Measurements from ENCODE around the gene SH3RF3.

DNA sequence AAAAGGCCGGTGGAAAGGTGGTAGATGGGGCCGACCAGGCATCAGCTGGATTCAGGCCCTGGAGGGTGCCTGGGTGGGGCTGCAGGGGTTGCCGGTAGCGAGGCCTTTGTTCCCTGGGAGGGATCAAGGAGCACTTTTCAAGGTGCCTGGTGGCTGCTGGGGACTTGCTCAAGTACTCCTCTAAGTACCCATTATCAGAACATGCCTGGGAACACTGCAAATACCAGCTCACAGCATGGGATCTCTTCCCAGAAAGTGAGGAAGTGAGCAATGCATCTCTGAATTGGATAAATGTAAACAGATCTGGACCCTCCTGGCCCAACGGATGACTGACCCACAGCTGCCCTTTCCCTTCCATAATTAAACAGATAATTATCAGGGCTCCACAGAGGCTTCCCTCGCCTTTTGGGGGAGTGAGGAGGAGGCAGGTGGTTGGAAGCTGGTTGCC is 210.5 kb downstream of the SH3RF3 start:
- TF ChIP-seq, protein P1, sequence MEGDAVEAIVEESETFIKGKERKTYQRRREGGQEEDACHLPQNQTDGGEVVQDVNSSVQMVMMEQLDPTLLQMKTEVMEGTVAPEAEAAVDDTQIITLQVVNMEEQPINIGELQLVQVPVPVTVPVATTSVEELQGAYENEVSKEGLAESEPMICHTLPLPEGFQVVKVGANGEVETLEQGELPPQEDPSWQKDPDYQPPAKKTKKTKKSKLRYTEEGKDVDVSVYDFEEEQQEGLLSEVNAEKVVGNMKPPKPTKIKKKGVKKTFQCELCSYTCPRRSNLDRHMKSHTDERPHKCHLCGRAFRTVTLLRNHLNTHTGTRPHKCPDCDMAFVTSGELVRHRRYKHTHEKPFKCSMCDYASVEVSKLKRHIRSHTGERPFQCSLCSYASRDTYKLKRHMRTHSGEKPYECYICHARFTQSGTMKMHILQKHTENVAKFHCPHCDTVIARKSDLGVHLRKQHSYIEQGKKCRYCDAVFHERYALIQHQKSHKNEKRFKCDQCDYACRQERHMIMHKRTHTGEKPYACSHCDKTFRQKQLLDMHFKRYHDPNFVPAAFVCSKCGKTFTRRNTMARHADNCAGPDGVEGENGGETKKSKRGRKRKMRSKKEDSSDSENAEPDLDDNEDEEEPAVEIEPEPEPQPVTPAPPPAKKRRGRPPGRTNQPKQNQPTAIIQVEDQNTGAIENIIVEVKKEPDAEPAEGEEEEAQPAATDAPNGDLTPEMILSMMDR (IDR thresholded peaks at IDR 0.05 in 4 of 5, conservative IDR thresholded peaks at IDR 0.05 in 1 of 5): no peak
- TF ChIP-seq POLR2A (IDR thresholded peaks at IDR 0.05): no peak
